Stomach (tissue), 9 donors: ENCODE results near the gene BSPRY. TPM values are rescaled to one million over a fixed set of nuclear protein-coding genes. Genes with fewer than 3 reads are reported as not detected.

Experiments used
- DNase-seq, 2 donors: peaks; one replicate each; pipeline versions ENCODE4 v3.0.0 to v3.0.0-alpha.2; 2013 to 2019
- H3K27ac ChIP-seq, 5 donors: fragments of 200-600 bp in 4 of 5; sonication (generic) in 4 of 5; one replicate each; pipeline ENCODE4 v1.5.1; 2013 to 2019; ENCODE audit warnings: mild to moderate bottlenecking in 1 of 5, moderate library complexity in 1 of 5
- H3K27me3 ChIP-seq, 3 donors: fragments of 200-600 bp; sonication (generic); one replicate each; pipeline ENCODE4 v1.5.1; 2017 to 2019; ENCODE audit warnings: mixed run types in 1 of 3
- H3K36me3 ChIP-seq, 4 donors: fragments of 200-600 bp; sonication (generic); 1 replicate in 3 of 4; 2 replicates in 1 of 4; pipeline ENCODE4 v1.5.1; 2016 to 2019
- H3K4me1 ChIP-seq, 4 donors: fragments of 200-600 bp; sonication (generic); one replicate each; pipeline ENCODE4 v1.5.1; 2016 to 2019
- H3K4me3 ChIP-seq, 4 donors: fragments of 200-600 bp; sonication (generic) in 3 of 4; one replicate each; pipeline ENCODE4 v1.5.1; 2016 to 2019; ENCODE audit warnings: mild to moderate bottlenecking in 1 of 4
- H3K9me3 ChIP-seq, 4 donors: fragments of 200-600 bp; sonication (generic); one replicate each; pipeline ENCODE4 v1.5.1; 2016 to 2019
- EP300 ChIP-seq: sonication (generic); formaldehyde crosslinking; IDR thresholded peaks from one replicate; pipeline ENCODE4 v1.6.1; 2017; ENCODE audit warnings: antibody characterized with exemption
- POLR2A ChIP-seq, 4 donors: fragments of 450-650 bp; IDR thresholded peaks; one replicate each; pipeline ENCODE4 v1.6.1; 2016; ENCODE audit warnings: antibody characterized with exemption in 4 of 4, control low read depth in 2 of 4, mild to moderate bottlenecking in 1 of 4, moderate library complexity in 1 of 4
- POLR2AphosphoS5 ChIP-seq, 3 donors: sonication (generic); formaldehyde crosslinking; IDR thresholded peaks; one replicate each; pipeline ENCODE4 v1.6.1; 2016; ENCODE audit warnings: antibody characterized with exemption in 3 of 3
- WGBS, 5 donors: extraction: QIAGEN DNeasy Blood & Tissue Kit in 3 of 5; methylation state at CpG; one replicate each; pipeline versions ENCODE4 v1.1.5 to v1.1.7; 2013 to 2018; 5-methylcytosine and 5-hydroxymethylcytosine counted together
- intact Hi-C: fragments of 100-400 bp; cut with DNase I; formaldehyde crosslinking; loops from one replicate; pipeline ENCODE4 v1.15.1; 2023; ENCODE audit warnings: low total_unique reads
- polyA plus RNA-seq, 3 donors: library from polyadenylated mRNA; stranded (reverse); fragments of 200-250 nt; gene quantifications; one replicate each; pipeline ENCODE4 v1.2.3, GENCODE V29; 2013
- total RNA-seq, 5 donors: library from RNA; depleted of rRNA; stranded (reverse); fragments of >200 nt; gene quantifications; one replicate each; pipeline versions ENCODE4 v1.1.0 to v1.2.3, GENCODE V29; 2014 to 2016
- TF ChIP-seq, protein P1 (sequence below), 7 experiments: fragments of 450-650 bp in 4 of 7; fragments of 200-600 bp in 3 of 7; sonication (generic) in 3 of 7; IDR thresholded peaks; one replicate each; pipeline ENCODE4 v1.5.1; 2016 to 2019; ENCODE audit warnings: antibody characterized with exemption in 7 of 7, control low read depth in 2 of 7, mild to moderate bottlenecking in 1 of 7
- donor health status: healthy with polysubstance abuse.
- donor health status: Bipolar disorder and iron deficiency.
- donor health status: healthy.

BSPRY gene
- total and polyA plus RNA-seq, 8 donors, result 2.2 to 60.3 (median 20.0) TPM

- Histone ChIP-seq H3K4me1 (peaks cover 8 to 52% (median 46%) of the 10 kb centered on the region in 4 donors), H3K36me3 (peaks cover 5 to 14% (median 9%) of the 10 kb centered on the region in 4 donors), H3K9me3 (no peaks in the 10 kb centered on the region), H3K27me3 (no peaks in the 10 kb centered on the region), H3K4me3 (no peak overlapping the region), H3K27ac (peak overlapping the region; percentile 79 to 95 (median 85))
- peak; percentile 75 to 95 for DNase-seq
- intact Hi-C loops, result no loop called here
- TF ChIP-seq POLR2A (IDR thresholded peaks at IDR 0.05) (no peak), EP300 (no peak), POLR2AphosphoS5 (IDR thresholded peaks at IDR 0.05) (peak in 2 of 3 donors; percentile 46 to 70)
- TF ChIP-seq, protein P1, sequence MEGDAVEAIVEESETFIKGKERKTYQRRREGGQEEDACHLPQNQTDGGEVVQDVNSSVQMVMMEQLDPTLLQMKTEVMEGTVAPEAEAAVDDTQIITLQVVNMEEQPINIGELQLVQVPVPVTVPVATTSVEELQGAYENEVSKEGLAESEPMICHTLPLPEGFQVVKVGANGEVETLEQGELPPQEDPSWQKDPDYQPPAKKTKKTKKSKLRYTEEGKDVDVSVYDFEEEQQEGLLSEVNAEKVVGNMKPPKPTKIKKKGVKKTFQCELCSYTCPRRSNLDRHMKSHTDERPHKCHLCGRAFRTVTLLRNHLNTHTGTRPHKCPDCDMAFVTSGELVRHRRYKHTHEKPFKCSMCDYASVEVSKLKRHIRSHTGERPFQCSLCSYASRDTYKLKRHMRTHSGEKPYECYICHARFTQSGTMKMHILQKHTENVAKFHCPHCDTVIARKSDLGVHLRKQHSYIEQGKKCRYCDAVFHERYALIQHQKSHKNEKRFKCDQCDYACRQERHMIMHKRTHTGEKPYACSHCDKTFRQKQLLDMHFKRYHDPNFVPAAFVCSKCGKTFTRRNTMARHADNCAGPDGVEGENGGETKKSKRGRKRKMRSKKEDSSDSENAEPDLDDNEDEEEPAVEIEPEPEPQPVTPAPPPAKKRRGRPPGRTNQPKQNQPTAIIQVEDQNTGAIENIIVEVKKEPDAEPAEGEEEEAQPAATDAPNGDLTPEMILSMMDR (IDR thresholded peaks at IDR 0.05), result no peak
- WGBS, 5 donors, result 34 to 70% (median 40%) methylated on average over 8 of the region's 8 CpGs
These were observed 32.6 kb downstream of the BSPRY start for GRCh38 chr9:113381909-113382411.

- Histone ChIP-seq H3K9me3 (no peaks in the 10 kb centered on the region), H3K27me3 (no peaks in the 10 kb centered on the region), H3K4me3 (no peak overlapping the region), H3K27ac (peak overlapping the region; percentile 59 to 88 (median 75)), H3K36me3 (peaks cover 45 to 62% (median 57%) of the 10 kb centered on the region in 4 donors), H3K4me1 (peaks cover 22 to 41% (median 34%) of the 10 kb centered on the region in 4 donors)
- 81 to 91% (median 90%) methylated on average over 4 of the region's 4 CpGs for WGBS, 5 donors
- TF ChIP-seq, protein P1 (IDR thresholded peaks at IDR 0.05), result no peak
- no peak for TF ChIP-seq POLR2A (IDR thresholded peaks at IDR 0.05)
- no peak for TF ChIP-seq POLR2AphosphoS5 (IDR thresholded peaks at IDR 0.05)
- TF ChIP-seq EP300, result no peak
- DNase-seq, result no peak
- intact Hi-C loops, result no loop called here
These were observed 37.4 kb downstream of the BSPRY start for GRCh38 chr9:113386571-113387393.

GRCh38 chr9:113387560-113388230 is 38.4 kb downstream of the BSPRY start:
- 30 to 68% (median 37%) methylated on average over 7 to 9 of the region's 9 CpGs for WGBS, 5 donors
- no peaks in the 10 kb centered on the region for H3K9me3 ChIP-seq
- peak; percentile 61 to 79 for DNase-seq
- no peak overlapping the region for H3K4me3 ChIP-seq
- intact Hi-C loops, result no loop called here
- peaks cover 46 to 71% (median 66%) of the 10 kb centered on the region in 4 donors for H3K36me3 ChIP-seq
- no peaks in the 10 kb centered on the region for H3K27me3 ChIP-seq
- peak overlapping the region; percentile 72 to 88 (median 75) for H3K27ac ChIP-seq
- TF ChIP-seq POLR2AphosphoS5 (IDR thresholded peaks at IDR 0.05) (no peak), POLR2A (IDR thresholded peaks at IDR 0.05) (no peak), EP300 (no peak)
- TF ChIP-seq, protein P1 (IDR thresholded peaks at IDR 0.05), result no peak
- peaks cover 22 to 39% (median 33%) of the 10 kb centered on the region in 4 donors for H3K4me1 ChIP-seq

DNA sequence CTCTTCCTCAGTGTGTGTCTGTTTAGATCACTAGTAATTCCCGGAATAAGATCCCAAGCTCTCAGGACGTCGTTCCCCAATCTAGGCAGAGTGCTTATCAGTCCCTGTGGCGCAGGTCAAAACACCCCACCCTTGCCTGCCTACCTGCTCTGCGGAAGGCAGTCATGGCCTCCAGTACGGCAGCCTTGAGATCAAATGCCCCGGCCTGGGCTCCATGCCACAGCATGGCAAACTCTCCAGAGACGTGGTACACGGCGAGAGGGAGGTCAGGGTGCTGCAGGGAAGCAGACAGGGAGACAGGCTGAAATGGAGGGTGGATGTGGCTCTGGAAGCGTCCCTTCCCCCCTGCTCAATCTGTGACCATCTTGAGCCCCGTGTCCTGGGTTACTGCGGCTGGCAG is 39.5 kb downstream of the BSPRY start:
- peak overlapping the region; percentile 49 to 88 (median 75) for H3K27ac ChIP-seq
- intact Hi-C loops, result no loop called here
- peaks cover 22 to 33% (median 29%) of the 10 kb centered on the region in 4 donors for H3K4me1 ChIP-seq
- 33 to 73% (median 51%) methylated on average over 13 of the region's 13 CpGs for WGBS, 5 donors
- peaks cover 46 to 80% (median 76%) of the 10 kb centered on the region in 4 donors for H3K36me3 ChIP-seq
- DNase-seq, result peak; percentile 55 to 94
- no peaks in the 10 kb centered on the region for H3K27me3 ChIP-seq
- peak in 2 of 3 donors; percentile 70 to 89 for TF ChIP-seq POLR2AphosphoS5 (IDR thresholded peaks at IDR 0.05)
- TF ChIP-seq, protein P1 (IDR thresholded peaks at IDR 0.05), result no peak
- no peaks in the 10 kb centered on the region for H3K9me3 ChIP-seq
- no peak overlapping the region for H3K4me3 ChIP-seq
